Smooth muscle cell (in vitro differentiated cells): ENCODE results near the gene TOPAZ1. TPM values are rescaled to one million over a fixed set of nuclear protein-coding genes. Genes with fewer than 3 reads are reported as not detected.

Experiments
- DNase-seq: peaks from one replicate; lab custom pipeline; 2025; ENCODE audit not compliant: unreplicated experiment; lab: John Stamatoyannopoulos, UW
- H2AFZ ChIP-seq: fragments of 200-600 bp; sonication (generic); 2 replicates; pipeline ENCODE4 v1.6.0; 2016; ENCODE audit warnings: antibody characterized with exemption, low read depth, mild to moderate bottlenecking
- H3F3A ChIP-seq: fragments of 200-600 bp; sonication (generic); 2 replicates; pipeline ENCODE4 v1.6.0; 2017; ENCODE audit warnings: antibody characterized with exemption, low read depth
- H3K27ac ChIP-seq: fragments of 200-600 bp; sonication (generic); 2 replicates; pipeline ENCODE4 v1.5.1; 2016; ENCODE audit warnings: low read depth, mild to moderate bottlenecking
- H3K27me3 ChIP-seq: fragments of 200-600 bp; sonication (generic); 2 replicates; pipeline ENCODE4 v1.6.1; 2016; ENCODE audit warnings: low read depth, mild to moderate bottlenecking
- H3K36me3 ChIP-seq: fragments of 200-600 bp; sonication (generic); 2 replicates; pipeline ENCODE4 v1.5.1; 2016; ENCODE audit warnings: low read depth
- H3K4me1 ChIP-seq: fragments of 200-600 bp; sonication (generic); 2 replicates; pipeline ENCODE4 v1.5.1; 2016; ENCODE audit warnings: low read depth
- H3K4me2 ChIP-seq: fragments of 200-600 bp; sonication (generic); 2 replicates; pipeline ENCODE4 v1.6.0; 2016; ENCODE audit warnings: mild to moderate bottlenecking
- H3K4me3 ChIP-seq: fragments of 200-600 bp; sonication (generic); 2 replicates; pipeline ENCODE4 v1.5.1; 2016; ENCODE audit warnings: mild to moderate bottlenecking
- H3K79me2 ChIP-seq: fragments of 200-600 bp; sonication (generic); 2 replicates; pipeline ENCODE4 v1.6.0; 2016; ENCODE audit warnings: low read depth, mild to moderate bottlenecking
- H3K9ac ChIP-seq: fragments of 200-600 bp; sonication (generic); 2 replicates; pipeline ENCODE4 v1.6.0; 2016; ENCODE audit warnings: low read depth
- H3K9me3 ChIP-seq: fragments of 200-600 bp; sonication (generic); replicated peaks from 2 replicates; pipeline ENCODE4 v1.5.1; 2016; ENCODE audit warnings: low read depth
- H4K20me1 ChIP-seq: fragments of 200-600 bp; sonication (generic); 2 replicates; pipeline ENCODE4 v1.6.0; 2016; ENCODE audit warnings: low read depth
- CTCF ChIP-seq: fragments of 200-600 bp; sonication (generic); IDR thresholded peaks from 2 replicates; pipeline ENCODE4 v1.5.1; 2017; ENCODE audit warnings: borderline replicate concordance, mild to moderate bottlenecking, antibody characterized with exemption; ENCODE audit not compliant: insufficient read depth, poor library complexity, severe bottlenecking
- WGBS: methylation state at CpG from one replicate; pipeline ENCODE4 v1.1.7; 2016; ENCODE audit warnings: low lambda C conversion rate; 5-methylcytosine and 5-hydroxymethylcytosine counted together
- polyA plus RNA-seq: library from polyadenylated mRNA; unstranded; fragments of >200 nt; fragmentation: Nextera tagmentation; extraction: Ambion mirVana; gene quantifications from 2 replicates; pipeline ENCODE4 v1.2.1, GENCODE V29; 2016
- total RNA-seq: library from RNA; depleted of rRNA; stranded (reverse); fragments of >200 nt; gene quantifications from 2 replicates; pipeline ENCODE4 v1.2.3, GENCODE V29; 2014

TOPAZ1 gene
- total and polyA plus RNA-seq, 2 experiments from 2014 or later, result not detected

- no peak for TF ChIP-seq CTCF
These were observed 19.3 kb upstream of the TOPAZ1 start for GRCh38 chr3:44222337-44222736.

GRCh38 chr3:44223299-44223698 is 18.4 kb upstream of the TOPAZ1 start:
- Histone ChIP-seq H3K27ac (no peak overlapping the region), H3K4me3 (no peak overlapping the region), H3K4me2 (no peak overlapping the region), H2AFZ (no peak overlapping the region), H4K20me1 (no peaks in the 10 kb centered on the region), H3K36me3 (no peaks in the 10 kb centered on the region), H3K9ac (no peak overlapping the region), H3K27me3 (peaks cover 17% of the 10 kb centered on the region), H3F3A (no peaks in the 10 kb centered on the region), H3K79me2 (no peaks in the 10 kb centered on the region), H3K9me3 (no peaks in the 10 kb centered on the region), H3K4me1 (no peaks in the 10 kb centered on the region)
- no peak for TF ChIP-seq CTCF
- 67% methylated on average over 5 of the region's 5 CpGs for WGBS
- no peak for DNase-seq

More at GRCh38 chr3:44222337-44222736, 19.3 kb upstream of the TOPAZ1 start:
- DNase-seq, result no peak
- H3K4me2 ChIP-seq, result no peak overlapping the region
- H3F3A ChIP-seq, result no peaks in the 10 kb centered on the region
- no peak overlapping the region for H2AFZ ChIP-seq
- no peaks in the 10 kb centered on the region for H3K79me2 ChIP-seq
- no peak overlapping the region for H3K4me3 ChIP-seq
- no peaks in the 10 kb centered on the region for H3K9me3 ChIP-seq
- no peaks in the 10 kb centered on the region for H3K36me3 ChIP-seq
- no peak overlapping the region for H3K9ac ChIP-seq
- no peaks in the 10 kb centered on the region for H4K20me1 ChIP-seq
- H3K27ac ChIP-seq, result no peak overlapping the region
- H3K4me1 ChIP-seq, result no peaks in the 10 kb centered on the region
- H3K27me3 ChIP-seq, result peaks cover 17% of the 10 kb centered on the region
- 75% methylated on average over 3 of the region's 3 CpGs for WGBS

- Histone ChIP-seq H3K27me3 (peaks cover 17% of the 10 kb centered on the region), H4K20me1 (no peaks in the 10 kb centered on the region), H3K36me3 (no peaks in the 10 kb centered on the region), H3F3A (no peaks in the 10 kb centered on the region), H3K9me3 (no peaks in the 10 kb centered on the region), H3K79me2 (no peaks in the 10 kb centered on the region), H3K4me1 (no peaks in the 10 kb centered on the region), H3K4me3 (no peak overlapping the region), H2AFZ (no peak overlapping the region), H3K4me2 (no peak overlapping the region), H3K9ac (no peak overlapping the region), H3K27ac (no peak overlapping the region)
- DNase-seq, result no peak
- TF ChIP-seq CTCF, result no peak
- 80% methylated on average over 2 of the region's 2 CpGs for WGBS
These were observed 17.6 kb upstream of the TOPAZ1 start for GRCh38 chr3:44224131-44224530.

GRCh38 chr3:44226573-44226972 is 15.1 kb upstream of the TOPAZ1 start:
- 60% methylated on average over 1 of the region's 1 CpG for WGBS
- Histone ChIP-seq H3K27ac (no peak overlapping the region), H2AFZ (no peak overlapping the region), H3K79me2 (no peaks in the 10 kb centered on the region), H3K9me3 (no peaks in the 10 kb centered on the region), H3K27me3 (peaks cover 17% of the 10 kb centered on the region), H3K9ac (no peak overlapping the region), H3K4me3 (no peak overlapping the region), H4K20me1 (no peaks in the 10 kb centered on the region), H3K36me3 (no peaks in the 10 kb centered on the region), H3K4me2 (no peak overlapping the region), H3F3A (no peaks in the 10 kb centered on the region), H3K4me1 (no peaks in the 10 kb centered on the region)
- DNase-seq, result no peak
- no peak for TF ChIP-seq CTCF
